ENCODE measurements around the gene PRRT3.
A peak's percentile ranks its signal among the peaks of the same experiment; 100 is the strongest.

Gene PRRT3

GRCh38 chr3:9980251-9980650 is 28.0 kb upstream of the PRRT3 start:
- Histone ChIP-seq H3K4me2 (ENCODE audit: low read length) (no peak overlapping the region), H4K20me1 (ENCODE audit: insufficient read depth, low read length) (no peaks in the 10 kb centered on the region), H3K27ac (ENCODE audit: low read length) (peak overlapping the region; percentile 21; the same call in 1 of the 2 replicates), H3K79me2 (ENCODE audit: low read length) (peaks cover 35% of the 10 kb centered on the region), H3K4me3 (ENCODE audit: low read length) (no peak overlapping the region), H3K27me3 (ENCODE audit: low read depth, low read length) (no peaks in the 10 kb centered on the region), H2AFZ (ENCODE audit: low read depth, low read length) (no peak overlapping the region), H3K9ac (ENCODE audit: low read length) (no peak overlapping the region), H3K9me3 (ENCODE audit: insufficient read depth, low read length) (no peaks in the 10 kb centered on the region), H3K4me1 (ENCODE audit: low read length) (peaks cover 17% of the 10 kb centered on the region), H3K36me3 (replicated peaks; ENCODE audit: low read depth, low read length) (peaks cover 11% of the 10 kb centered on the region)
- TF ChIP-seq CTCF (IDR thresholded peaks at IDR 0.05; ENCODE audit: low read depth, low read length): no peak
- TF ChIP-seq EZH2phosphoT487 (IDR thresholded peaks at IDR 0.05; ENCODE audit: low read depth): no peak

- Histone ChIP-seq H3K9me3 (ENCODE audit: insufficient read depth, low read length) (no peaks in the 10 kb centered on the region), H3K27ac (ENCODE audit: low read length) (peak overlapping the region; percentile 44; the same call in 1 of the 2 replicates), H3K4me2 (ENCODE audit: low read length) (no peak overlapping the region), H3K4me1 (ENCODE audit: low read length) (peaks cover 16% of the 10 kb centered on the region), H3K27me3 (ENCODE audit: low read depth, low read length) (no peaks in the 10 kb centered on the region), H3K9ac (ENCODE audit: low read length) (no peak overlapping the region), H3K79me2 (ENCODE audit: low read length) (peaks cover 30% of the 10 kb centered on the region), H2AFZ (ENCODE audit: low read depth, low read length) (no peak overlapping the region), H3K36me3 (replicated peaks; ENCODE audit: low read depth, low read length) (peaks cover 17% of the 10 kb centered on the region), H4K20me1 (ENCODE audit: insufficient read depth, low read length) (no peaks in the 10 kb centered on the region), H3K4me3 (ENCODE audit: low read length) (no peak overlapping the region)
- no peak for TF ChIP-seq CTCF (IDR thresholded peaks at IDR 0.05; ENCODE audit: low read depth, low read length)
- TF ChIP-seq EZH2phosphoT487 (IDR thresholded peaks at IDR 0.05; ENCODE audit: low read depth): no peak
These were observed 26.6 kb upstream of the PRRT3 start for GRCh38 chr3:9978710-9979305.

- H3K79me2 ChIP-seq (ENCODE audit: low read length): peaks cover 17% of the 10 kb centered on the region
- no peak overlapping the region for H3K4me3 ChIP-seq (ENCODE audit: low read length)
- H2AFZ ChIP-seq (ENCODE audit: low read depth, low read length): no peak overlapping the region
- H3K4me2 ChIP-seq (ENCODE audit: low read length): no peak overlapping the region
- H3K4me1 ChIP-seq (ENCODE audit: low read length): peaks cover 16% of the 10 kb centered on the region
- H3K36me3 ChIP-seq (replicated peaks; ENCODE audit: low read depth, low read length): peaks cover 22% of the 10 kb centered on the region
- H3K9ac ChIP-seq (ENCODE audit: low read length): no peak overlapping the region
- H3K27me3 ChIP-seq (ENCODE audit: low read depth, low read length): no peaks in the 10 kb centered on the region
- no peaks in the 10 kb centered on the region for H3K9me3 ChIP-seq (ENCODE audit: insufficient read depth, low read length)
- H3K27ac ChIP-seq (ENCODE audit: low read length): no peak overlapping the region
- no peak for TF ChIP-seq CTCF (IDR thresholded peaks at IDR 0.05; ENCODE audit: low read depth, low read length)
- no peak for TF ChIP-seq EZH2phosphoT487 (IDR thresholded peaks at IDR 0.05; ENCODE audit: low read depth)
- no peaks in the 10 kb centered on the region for H4K20me1 ChIP-seq (ENCODE audit: insufficient read depth, low read length)
These were observed 24.8 kb upstream of the PRRT3 start for GRCh38 chr3:9976721-9977709.

- no peak for TF ChIP-seq EZH2phosphoT487 (IDR thresholded peaks at IDR 0.05; ENCODE audit: low read depth)
- no peak for TF ChIP-seq CTCF (IDR thresholded peaks at IDR 0.05; ENCODE audit: low read depth, low read length)
- Histone ChIP-seq H3K79me2 (ENCODE audit: low read length) (no peaks in the 10 kb centered on the region), H3K4me3 (ENCODE audit: low read length) (no peak overlapping the region), H3K27me3 (ENCODE audit: low read depth, low read length) (no peaks in the 10 kb centered on the region), H3K4me1 (ENCODE audit: low read length) (no peaks in the 10 kb centered on the region), H4K20me1 (ENCODE audit: insufficient read depth, low read length) (no peaks in the 10 kb centered on the region), H3K36me3 (replicated peaks; ENCODE audit: low read depth, low read length) (peaks cover 38% of the 10 kb centered on the region), H3K4me2 (ENCODE audit: low read length) (no peak overlapping the region), H2AFZ (ENCODE audit: low read depth, low read length) (no peak overlapping the region), H3K27ac (ENCODE audit: low read length) (no peak overlapping the region), H3K9me3 (ENCODE audit: insufficient read depth, low read length) (no peaks in the 10 kb centered on the region), H3K9ac (ENCODE audit: low read length) (no peak overlapping the region)
These were observed 17.9 kb upstream of the PRRT3 start for GRCh38 chr3:9970020-9970652.
